Inferior parietal cortex (tissue), 1 donor: Measurements from ENCODE around the gene KIR3DL1.
"Not testable (repeated sequence)": the region's sequence is repeated elsewhere in the genome, so short reads cannot be mapped to it uniquely, and the experiment has no call there.

Experiments
- DNase-seq: peaks from one replicate; pipeline ENCODE4 v3.0.0-alpha.2; 2016; ENCODE audit errors: extremely low spot score

Gene KIR3DL1

DNA sequence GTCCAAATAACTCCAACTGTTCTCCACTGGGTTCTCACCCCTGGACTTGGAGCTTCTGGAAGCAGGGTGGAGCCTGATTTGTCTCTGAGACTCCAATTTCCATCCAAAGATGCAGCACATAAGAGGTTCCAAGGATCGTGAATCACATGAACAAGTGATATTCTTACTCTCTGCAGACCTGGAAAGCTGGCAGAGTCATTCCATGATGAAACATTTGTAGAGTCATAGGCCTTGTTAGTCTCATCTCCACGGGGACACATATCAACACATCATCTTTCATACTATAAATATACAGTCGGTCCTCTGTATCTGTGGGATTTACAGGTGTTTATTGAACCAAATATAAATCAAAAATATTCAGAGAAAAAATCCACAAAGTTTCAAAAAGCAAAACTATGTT lies 1.7 kb upstream of the KIR3DL1 start:
- not testable (repeated sequence) for DNase-seq

GRCh38 chr19:54817670-54818536 lies 1.6 kb downstream of the KIR3DL1 start:
- DNase-seq: no peak

DNA sequence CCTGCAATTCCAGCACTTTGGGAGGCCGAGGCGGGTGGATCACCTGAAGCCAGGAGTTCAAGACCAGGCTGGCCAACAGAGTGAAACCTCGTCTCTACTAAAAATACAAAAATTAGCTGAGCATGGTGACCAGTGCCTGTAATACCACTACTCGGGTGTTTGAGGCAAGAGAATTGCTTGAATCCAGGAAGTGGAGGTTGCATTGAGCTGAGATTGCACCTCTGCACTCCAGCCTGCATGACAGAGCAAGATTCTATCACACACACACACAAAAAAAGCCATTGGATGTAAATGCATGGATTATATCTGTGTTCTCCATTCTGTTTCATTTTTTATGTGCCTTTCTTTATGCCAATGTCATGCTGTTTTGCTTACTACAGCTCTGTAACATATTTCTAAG lies 8.1 kb downstream of the KIR3DL1 start:
- DNase-seq: not testable (repeated sequence)

GRCh38 chr19:54825326-54825725 lies 9.1 kb downstream of the KIR3DL1 start:
- DNase-seq: not testable (repeated sequence)

DNA sequence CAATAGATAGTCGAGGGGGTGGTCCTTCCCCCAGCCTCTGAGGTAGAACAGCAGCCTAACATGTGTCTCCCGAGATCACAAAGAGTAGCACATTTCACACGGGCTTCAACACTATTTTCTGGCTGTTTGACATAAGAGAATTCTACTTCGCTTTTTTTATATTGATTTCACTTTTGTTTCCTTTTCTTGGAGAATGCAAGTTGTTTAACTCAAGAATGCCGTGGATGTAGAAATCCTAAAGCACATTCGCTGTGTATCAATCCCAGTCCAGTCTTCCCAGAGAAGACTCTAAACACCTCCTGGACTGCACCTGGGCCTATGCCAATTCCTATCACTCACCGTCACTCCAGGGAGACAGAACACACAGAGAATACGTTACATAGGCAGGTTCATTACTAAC lies 11.8 kb downstream of the KIR3DL1 start:
- DNase-seq: not testable (repeated sequence)

DNA sequence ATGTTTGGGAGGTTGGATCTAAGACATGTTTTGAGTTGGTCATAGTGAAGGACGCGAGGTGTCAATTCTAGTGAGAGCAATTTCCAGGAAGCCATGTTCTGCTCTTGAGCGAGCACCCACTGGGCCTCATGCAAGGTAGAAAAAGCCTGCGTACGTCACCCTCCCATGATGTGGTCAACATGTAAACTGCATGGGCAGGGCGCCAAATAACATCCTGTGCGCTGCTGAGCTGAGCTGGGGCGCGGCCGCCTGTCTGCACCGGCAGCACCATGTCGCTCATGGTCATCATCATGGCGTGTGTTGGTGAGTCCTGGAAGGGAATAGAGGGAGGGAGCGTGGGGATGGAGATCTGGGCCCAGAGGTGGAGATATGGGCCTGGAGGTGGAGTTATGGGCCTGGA lies 16.2 kb downstream of the KIR3DL1 start, which contains the start of gene KIR2DS4:
Gene KIR2DS4 (plus strand): TSS at position 181 of the 400 bp plus-strand sequence.
- DNase-seq: not testable (repeated sequence)

DNA sequence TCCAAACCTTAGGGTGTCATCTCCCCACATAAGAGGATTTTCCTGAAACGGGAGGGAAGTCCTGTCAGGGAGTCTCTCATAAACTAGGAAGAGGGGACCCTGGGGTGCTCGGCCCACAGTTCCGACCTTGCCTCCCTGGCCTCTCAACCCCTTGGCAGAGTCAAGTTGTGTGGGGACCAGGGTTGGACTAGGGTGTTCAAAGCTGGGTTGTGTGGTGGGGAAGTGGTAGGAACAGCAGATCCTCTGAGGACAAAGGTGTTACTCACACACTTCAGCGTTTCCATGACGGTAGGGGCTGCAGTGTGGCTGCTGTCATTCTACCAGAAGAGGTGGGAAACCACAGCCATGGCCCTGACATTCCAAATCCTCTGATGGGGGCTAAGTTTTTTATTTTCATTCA lies 18.9 kb downstream of the KIR3DL1 start:
- not testable (repeated sequence) for DNase-seq

- not testable (repeated sequence) for DNase-seq
Observed at GRCh38 chr19:54837522-54837921, 21.3 kb downstream of the KIR3DL1 start.

DNA sequence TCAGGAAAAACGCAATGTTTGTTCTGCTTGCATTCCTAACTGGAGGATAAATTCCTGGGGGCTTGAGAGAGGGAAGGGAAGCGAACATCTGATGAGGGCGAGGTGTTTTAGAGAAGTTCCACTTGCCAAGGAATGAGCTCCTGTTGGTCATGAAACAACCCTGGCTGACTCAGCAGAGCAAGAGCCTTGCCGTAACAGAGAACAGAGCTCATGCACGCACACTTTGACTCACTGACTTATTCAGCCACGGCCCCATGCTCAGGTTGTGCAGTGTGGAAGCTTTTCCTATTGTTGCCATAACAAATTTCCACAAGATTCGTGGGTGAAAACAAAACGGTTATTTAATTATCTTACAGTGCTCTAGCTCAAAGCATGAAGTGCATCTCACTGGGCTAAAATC lies 26.9 kb downstream of the KIR3DL1 start:
- not testable (repeated sequence) for DNase-seq

- DNase-seq: not testable (repeated sequence)
Observed at GRCh38 chr19:54850061-54850640, 33.9 kb downstream of the KIR3DL1 start, which contains the start of gene KIR3DL2. Gene KIR3DL2, plus strand, starts transcription at chr19:54850443. Its CDS starts 33 bp downstream, at chr19:54850476.

DNA sequence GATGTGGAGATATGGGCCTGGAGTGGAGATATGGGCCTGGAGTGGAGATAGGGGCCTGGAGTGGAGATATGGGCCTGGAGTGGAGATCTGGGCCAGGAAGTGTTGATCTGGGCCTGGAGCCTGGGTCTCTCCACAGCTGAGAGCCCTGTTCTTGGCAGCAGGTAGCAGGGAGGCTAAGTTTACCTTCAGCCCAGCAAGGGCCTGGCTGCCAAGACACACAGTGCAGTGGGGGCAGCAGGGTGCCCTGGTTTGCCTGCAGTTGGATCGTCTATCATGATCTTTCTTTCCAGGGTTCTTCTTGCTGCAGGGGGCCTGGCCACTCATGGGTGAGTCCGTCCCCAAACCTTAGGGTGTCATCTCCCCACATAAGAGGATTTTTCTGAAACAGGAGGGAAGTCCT lies 34.7 kb downstream of the KIR3DL1 start:
- no peak for DNase-seq

DNA sequence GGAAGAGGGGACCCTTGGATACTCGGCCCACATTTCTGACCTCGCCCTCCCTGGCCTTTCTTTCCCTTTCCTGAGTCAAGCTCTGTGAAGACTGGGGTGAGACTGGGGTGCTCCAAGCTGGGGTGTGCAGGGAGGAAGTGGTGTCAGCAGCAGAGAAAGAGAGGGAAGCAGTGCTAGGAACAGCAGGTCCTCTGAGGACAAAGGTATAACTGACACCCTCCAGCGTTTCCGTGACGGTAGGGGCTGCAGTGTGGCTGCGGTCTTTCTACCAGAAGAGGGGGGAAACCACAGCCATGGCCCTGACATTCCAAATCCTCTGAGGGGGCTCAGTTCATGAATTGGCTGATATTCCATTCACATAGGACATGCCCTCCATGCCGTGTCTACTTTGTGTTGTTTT lies 35.1 kb downstream of the KIR3DL1 start:
- no peak for DNase-seq

GRCh38 chr19:54855241-54855640 lies 39.0 kb downstream of the KIR3DL1 start:
- DNase-seq: not testable (repeated sequence)

DNA sequence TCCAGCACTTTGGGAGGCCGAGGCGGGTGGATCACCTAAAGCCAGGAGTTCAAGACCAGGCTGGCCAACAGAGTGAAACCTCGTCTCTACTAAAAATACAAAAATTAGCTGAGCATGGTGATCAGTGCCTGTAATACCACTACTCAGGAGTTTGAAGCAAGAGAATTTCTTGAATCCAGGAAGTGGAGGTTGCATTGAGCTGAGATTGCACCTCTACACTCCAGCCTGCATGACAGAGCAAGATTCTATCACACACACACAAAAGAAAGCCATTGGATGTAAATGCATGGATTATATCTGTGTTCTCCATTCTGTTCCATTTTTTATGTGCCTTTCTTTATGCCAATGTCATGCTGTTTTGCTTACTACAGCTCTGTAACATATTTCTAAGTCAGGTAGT lies 42.2 kb downstream of the KIR3DL1 start:
- DNase-seq: not testable (repeated sequence)

DNA sequence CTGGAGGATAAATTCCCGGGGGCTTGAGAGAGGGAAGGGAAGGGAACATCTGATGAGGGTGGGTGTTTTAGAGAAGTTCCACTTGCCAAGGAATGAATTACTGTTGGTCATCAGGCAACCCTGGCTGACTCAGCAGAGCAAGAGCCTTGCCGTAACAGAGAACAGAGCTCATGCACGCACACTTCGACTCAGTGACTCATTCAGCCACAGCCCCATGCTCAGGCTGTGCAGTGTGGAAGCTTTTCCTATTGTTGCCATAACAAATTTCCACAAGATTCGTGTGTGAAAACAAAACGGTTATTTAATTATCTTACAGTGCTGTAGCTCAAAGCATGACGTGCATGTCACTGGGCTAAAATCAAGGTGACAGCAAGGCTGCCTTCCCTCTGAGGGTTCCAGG lies 43.2 kb downstream of the KIR3DL1 start:
- DNase-seq: not testable (repeated sequence)

- DNase-seq: not testable (repeated sequence)
Observed at GRCh38 chr19:54863459-54863858, 47.2 kb downstream of the KIR3DL1 start.

DNA sequence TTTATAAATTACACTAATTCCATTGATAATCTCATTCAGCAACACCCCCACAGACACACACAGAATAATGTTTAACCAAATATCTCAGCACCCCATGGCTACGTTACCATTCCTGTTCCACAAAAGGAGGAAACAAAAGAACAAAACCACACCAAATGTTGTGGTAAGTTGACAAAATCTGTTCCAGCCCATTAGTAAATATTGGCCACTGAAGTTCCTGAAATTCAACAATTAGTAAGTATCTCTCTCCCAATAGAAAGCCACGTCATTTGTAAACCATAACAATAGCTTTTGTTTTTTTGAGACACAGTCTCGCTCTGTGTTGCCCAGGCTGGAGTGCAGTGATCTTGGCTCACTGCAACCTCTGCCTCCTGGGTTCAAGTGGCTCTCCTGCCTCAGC lies 55.4 kb downstream of the KIR3DL1 start:
- DNase-seq: no peak

DNA sequence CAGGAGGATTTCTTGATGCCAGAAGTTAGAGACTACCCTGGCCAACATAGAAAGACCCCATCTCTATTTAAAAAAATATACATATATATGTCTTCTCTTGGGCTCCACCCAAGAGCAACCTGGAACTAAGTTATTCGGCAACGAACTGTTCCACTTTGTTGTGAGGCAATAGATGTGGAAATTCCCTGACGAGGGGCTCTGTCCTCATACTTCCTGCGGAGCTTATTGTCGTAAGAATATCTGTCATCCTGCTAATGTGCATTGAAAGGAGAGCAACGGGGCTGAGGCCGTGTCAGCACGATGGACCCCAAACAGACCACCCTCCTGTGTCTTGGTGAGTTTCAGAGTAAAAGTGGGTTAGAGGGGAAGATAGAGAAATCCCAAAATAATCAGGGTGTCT lies 57.7 kb downstream of the KIR3DL1 start, which contains the start of gene FCAR:
Gene FCAR (plus strand): TSS at position 246 of the 400 bp plus-strand sequence. CDS start 55 bp downstream, at position 301.
- DNase-seq: no peak

DNA sequence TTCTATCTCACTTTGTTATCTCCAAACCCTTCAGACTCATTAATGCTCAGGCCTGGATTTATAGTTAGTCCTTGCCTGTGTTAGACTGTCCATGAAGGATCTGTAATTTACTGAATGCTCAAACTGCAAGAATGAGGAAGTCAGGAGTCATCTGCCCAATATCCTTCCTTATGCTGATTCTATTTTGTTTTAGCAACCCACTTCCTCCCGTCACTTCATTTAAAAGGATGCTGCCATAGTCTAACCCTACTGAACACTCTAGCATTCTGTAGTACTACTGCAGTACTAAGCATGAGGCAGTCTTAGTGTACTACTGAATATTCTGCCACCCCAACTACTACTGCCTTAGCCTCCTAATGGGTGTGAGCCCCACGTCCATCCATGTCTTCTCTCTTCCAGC lies 59.2 kb downstream of the KIR3DL1 start:
- DNase-seq: no peak

DNA sequence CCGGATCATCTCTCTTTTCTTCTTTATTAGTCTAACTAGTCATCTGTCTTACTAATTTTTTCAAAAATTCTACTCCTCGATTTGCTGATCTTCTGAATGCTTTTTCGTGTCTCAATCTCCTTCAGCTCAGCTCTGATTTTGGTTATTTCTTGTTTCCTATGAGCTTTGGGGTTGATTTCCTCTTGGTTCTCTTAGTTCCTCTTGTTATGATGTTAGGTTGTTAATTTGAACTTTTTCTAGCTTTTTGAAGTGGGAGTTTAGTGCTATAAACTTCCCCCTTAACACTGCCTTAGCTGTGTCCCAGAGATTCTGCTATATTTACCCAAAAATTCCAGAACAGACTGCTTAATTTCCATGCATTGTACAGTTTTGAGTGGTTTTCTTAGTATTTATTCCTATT lies 61.2 kb downstream of the KIR3DL1 start:
- no peak for DNase-seq
